Colonic mucosa (tissue), 4 donors: Measurements from ENCODE around the gene POLR1B. TPM values are rescaled to one million over a fixed set of nuclear protein-coding genes. Genes with fewer than 3 reads are reported as not detected.
A peak's percentile ranks its signal among the peaks of the same experiment; 100 is the strongest.
"Not testable (repeated sequence)": the region's sequence is repeated elsewhere in the genome, so short reads cannot be mapped to it uniquely, and the experiment has no call there.

Experiments used
- DNase-seq: peaks from one replicate; pipeline ENCODE4 v3.0.0-alpha.2; 2020
- H3K27ac ChIP-seq: fragments of 200-600 bp; one replicate; pipeline ENCODE4 v1.8.0; 2021
- H3K27me3 ChIP-seq: fragments of 200-600 bp; one replicate; pipeline ENCODE4 v1.8.0; 2021
- H3K36me3 ChIP-seq: fragments of 200-600 bp; one replicate; pipeline ENCODE4 v1.8.0; 2021
- H3K4me1 ChIP-seq: fragments of 200-600 bp; one replicate; pipeline ENCODE4 v1.8.0; 2021; ENCODE audit warnings: mild to moderate bottlenecking
- H3K4me3 ChIP-seq: fragments of 200-600 bp; one replicate; pipeline ENCODE4 v1.8.0; 2021
- H3K9ac ChIP-seq, 2 donors: one replicate each; pipeline ENCODE4 v1.7.0; 2013; ENCODE audit warnings: control low read depth in 2 of 2, low read depth in 2 of 2, low read length in 2 of 2
- H3K9me3 ChIP-seq: fragments of 200-600 bp; one replicate; pipeline ENCODE4 v1.8.0; 2021
- intact Hi-C: fragments of 100-400 bp; cut with DNase I; formaldehyde crosslinking; loops from one replicate; pipeline ENCODE4 v1.14.1; 2022
- total RNA-seq, 2 donors: library from RNA; stranded (reverse); fragmentation: NEBNext Ultra II Directional in 1 of 2; extraction: Animal tissue kit (Norgen Biotek cat#: 25700) in 1 of 2; gene quantifications; one replicate each; pipeline ENCODE4 v1.2.1, GENCODE V29; 2021
- TF ChIP-seq, protein P1 (sequence below): fragments of 200-600 bp; IDR thresholded peaks from one replicate; pipeline ENCODE4 v1.8.0; 2022; ENCODE audit warnings: antibody characterized with exemption, mild to moderate bottlenecking
- donor health status: healthy.
- donor health status: DM: no; HTN: no; CAD: no.
- donor health status: DM: no; HTN: no; CAD: no.

POLR1B gene, protein sequence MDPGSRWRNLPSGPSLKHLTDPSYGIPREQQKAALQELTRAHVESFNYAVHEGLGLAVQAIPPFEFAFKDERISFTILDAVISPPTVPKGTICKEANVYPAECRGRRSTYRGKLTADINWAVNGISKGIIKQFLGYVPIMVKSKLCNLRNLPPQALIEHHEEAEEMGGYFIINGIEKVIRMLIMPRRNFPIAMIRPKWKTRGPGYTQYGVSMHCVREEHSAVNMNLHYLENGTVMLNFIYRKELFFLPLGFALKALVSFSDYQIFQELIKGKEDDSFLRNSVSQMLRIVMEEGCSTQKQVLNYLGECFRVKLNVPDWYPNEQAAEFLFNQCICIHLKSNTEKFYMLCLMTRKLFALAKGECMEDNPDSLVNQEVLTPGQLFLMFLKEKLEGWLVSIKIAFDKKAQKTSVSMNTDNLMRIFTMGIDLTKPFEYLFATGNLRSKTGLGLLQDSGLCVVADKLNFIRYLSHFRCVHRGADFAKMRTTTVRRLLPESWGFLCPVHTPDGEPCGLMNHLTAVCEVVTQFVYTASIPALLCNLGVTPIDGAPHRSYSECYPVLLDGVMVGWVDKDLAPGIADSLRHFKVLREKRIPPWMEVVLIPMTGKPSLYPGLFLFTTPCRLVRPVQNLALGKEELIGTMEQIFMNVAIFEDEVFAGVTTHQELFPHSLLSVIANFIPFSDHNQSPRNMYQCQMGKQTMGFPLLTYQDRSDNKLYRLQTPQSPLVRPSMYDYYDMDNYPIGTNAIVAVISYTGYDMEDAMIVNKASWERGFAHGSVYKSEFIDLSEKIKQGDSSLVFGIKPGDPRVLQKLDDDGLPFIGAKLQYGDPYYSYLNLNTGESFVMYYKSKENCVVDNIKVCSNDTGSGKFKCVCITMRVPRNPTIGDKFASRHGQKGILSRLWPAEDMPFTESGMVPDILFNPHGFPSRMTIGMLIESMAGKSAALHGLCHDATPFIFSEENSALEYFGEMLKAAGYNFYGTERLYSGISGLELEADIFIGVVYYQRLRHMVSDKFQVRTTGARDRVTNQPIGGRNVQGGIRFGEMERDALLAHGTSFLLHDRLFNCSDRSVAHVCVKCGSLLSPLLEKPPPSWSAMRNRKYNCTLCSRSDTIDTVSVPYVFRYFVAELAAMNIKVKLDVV
- 10 to 100 TPM; 13.5 to 29.6 TPM for total RNA-seq

DNA sequence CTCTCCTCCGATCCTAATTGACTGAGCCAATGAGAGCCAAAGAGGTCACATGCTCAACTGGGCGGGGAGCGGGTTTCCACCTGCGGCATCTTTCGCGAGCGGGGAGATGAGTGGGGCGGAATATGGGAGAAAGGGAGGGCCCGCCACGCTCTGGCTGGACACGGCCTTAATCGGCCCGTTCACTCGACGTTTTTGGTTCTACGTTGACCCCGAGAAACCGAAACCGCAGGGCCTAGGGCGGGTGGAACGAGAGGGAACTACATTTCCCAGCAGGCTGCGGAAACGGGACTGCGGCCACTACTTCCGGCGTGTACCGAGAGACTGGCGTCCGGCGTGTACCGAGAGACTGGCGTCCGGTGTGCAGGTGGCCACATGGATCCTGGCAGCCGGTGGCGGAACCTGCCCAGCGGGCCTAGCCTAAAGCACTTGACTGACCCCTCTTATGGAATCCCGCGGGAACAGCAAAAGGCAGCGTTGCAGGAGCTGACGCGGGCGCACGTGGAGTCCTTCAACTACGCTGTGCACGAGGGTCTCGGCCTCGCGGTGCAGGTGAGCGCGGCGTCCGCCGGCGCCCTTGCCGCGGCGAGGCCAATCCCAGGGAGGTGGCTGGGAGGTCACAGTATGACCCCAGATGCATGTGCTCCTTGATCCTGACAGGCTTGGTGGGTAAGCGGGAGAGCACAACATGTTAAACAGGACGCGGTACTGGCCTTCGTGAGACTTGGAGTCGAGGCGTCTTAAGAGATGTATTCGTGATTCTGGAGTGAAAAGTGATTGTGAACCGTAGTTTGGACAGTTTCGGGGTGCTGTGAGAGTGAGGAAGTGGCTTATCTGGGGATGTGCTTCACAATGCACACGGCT is at the start of gene POLR1B:
Gene POLR1B (plus strand): TSS at position 343 of the 861 bp plus-strand sequence. CDS start 30 bp downstream, at position 373.
- intact Hi-C loops: no loop called here

DNA sequence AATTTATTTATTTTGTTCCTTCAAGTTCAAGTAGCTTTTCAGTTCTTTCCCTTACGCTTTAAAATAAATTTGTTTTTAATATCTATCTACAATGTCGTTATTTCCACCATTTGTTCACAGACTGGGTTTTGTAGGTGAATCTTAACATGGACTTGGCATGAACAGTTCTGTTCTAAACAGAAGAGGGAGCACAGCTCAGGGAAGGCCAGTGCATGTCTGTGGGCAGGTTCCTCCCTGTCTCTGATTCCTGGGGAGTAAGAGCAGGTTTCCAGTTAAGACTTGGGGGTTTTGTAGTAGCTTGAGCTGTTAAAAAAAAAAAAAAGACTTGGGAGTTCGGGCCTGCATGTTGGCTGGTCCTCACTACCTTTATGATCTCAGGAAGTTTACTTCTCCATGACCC is 49.2 kb upstream of the POLR1B start:
- no peaks in the 10 kb centered on the region for H3K9me3 ChIP-seq
- no peaks in the 10 kb centered on the region for H3K36me3 ChIP-seq
- intact Hi-C loops: no loop called here
- H3K4me1 ChIP-seq: peaks cover 5% of the 10 kb centered on the region
- H3K4me3 ChIP-seq: no peak overlapping the region
- H3K27me3 ChIP-seq: no peaks in the 10 kb centered on the region
- TF ChIP-seq, protein P1, sequence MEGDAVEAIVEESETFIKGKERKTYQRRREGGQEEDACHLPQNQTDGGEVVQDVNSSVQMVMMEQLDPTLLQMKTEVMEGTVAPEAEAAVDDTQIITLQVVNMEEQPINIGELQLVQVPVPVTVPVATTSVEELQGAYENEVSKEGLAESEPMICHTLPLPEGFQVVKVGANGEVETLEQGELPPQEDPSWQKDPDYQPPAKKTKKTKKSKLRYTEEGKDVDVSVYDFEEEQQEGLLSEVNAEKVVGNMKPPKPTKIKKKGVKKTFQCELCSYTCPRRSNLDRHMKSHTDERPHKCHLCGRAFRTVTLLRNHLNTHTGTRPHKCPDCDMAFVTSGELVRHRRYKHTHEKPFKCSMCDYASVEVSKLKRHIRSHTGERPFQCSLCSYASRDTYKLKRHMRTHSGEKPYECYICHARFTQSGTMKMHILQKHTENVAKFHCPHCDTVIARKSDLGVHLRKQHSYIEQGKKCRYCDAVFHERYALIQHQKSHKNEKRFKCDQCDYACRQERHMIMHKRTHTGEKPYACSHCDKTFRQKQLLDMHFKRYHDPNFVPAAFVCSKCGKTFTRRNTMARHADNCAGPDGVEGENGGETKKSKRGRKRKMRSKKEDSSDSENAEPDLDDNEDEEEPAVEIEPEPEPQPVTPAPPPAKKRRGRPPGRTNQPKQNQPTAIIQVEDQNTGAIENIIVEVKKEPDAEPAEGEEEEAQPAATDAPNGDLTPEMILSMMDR: no peak
- H3K9ac ChIP-seq: no peak overlapping the region
- no peak for DNase-seq
- H3K27ac ChIP-seq: no peak overlapping the region

More for the DNA sequence above, at the start of gene POLR1B:
- no peaks in the 10 kb centered on the region for H3K36me3 ChIP-seq
- H3K4me3 ChIP-seq: peak within 1 kb of the TSS; percentile 92
- peak; percentile 90 for DNase-seq
- H3K27me3 ChIP-seq: no peaks in the 10 kb centered on the region
- TF ChIP-seq, protein P1: no peak
- peak within 1 kb of the TSS; percentile 61 to 94 for H3K9ac ChIP-seq
- peaks cover 3% of the 10 kb centered on the region for H3K4me1 ChIP-seq
- peak within 1 kb of the TSS; percentile 82 for H3K27ac ChIP-seq
- H3K9me3 ChIP-seq: no peaks in the 10 kb centered on the region

DNA sequence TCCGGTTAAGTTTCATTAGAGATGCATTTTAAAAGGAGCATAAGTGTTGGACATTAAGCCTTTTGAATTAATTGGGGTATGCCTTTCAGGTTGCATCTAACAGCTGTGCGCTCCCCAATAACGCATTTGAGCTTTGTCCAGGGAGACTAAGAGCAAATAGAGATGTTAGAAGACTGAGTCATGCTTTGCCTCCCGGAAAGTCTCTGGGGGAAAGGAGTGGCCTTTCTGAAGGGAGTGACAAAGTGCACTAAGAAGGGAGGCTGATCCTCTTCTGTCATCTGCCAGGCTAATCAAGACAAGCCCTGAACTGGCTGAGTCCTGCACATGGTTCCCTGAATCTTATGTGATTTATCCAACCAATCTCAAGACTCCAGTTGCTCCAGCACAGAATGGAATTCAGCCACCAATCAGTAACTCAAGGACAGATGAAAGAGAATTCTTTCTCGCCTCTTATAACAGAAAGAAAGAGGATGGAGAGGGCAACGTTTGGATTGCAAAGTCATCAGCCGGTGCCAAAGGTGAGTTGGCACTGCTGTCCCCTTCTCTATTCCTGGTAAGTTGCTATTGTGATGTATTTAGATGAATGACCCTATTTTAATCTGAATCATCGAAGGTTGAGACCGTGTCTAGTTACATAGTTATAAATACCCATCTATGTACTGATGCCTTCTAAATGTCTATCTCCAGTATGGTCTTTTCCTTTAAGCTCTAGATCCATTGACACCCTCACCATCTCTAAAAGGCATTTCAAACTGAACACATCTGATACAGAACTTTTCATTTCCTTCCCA is 48.2 kb upstream of the POLR1B start:
- DNase-seq: peak; percentile 35
- H3K27me3 ChIP-seq: no peaks in the 10 kb centered on the region
- TF ChIP-seq, protein P1: no peak
- H3K36me3 ChIP-seq: no peaks in the 10 kb centered on the region
- no peaks in the 10 kb centered on the region for H3K9me3 ChIP-seq
- intact Hi-C loops: no loop called here
- H3K27ac ChIP-seq: no peak overlapping the region
- peaks cover 5% of the 10 kb centered on the region for H3K4me1 ChIP-seq
- no peak overlapping the region for H3K4me3 ChIP-seq
- no peak overlapping the region for H3K9ac ChIP-seq

DNA sequence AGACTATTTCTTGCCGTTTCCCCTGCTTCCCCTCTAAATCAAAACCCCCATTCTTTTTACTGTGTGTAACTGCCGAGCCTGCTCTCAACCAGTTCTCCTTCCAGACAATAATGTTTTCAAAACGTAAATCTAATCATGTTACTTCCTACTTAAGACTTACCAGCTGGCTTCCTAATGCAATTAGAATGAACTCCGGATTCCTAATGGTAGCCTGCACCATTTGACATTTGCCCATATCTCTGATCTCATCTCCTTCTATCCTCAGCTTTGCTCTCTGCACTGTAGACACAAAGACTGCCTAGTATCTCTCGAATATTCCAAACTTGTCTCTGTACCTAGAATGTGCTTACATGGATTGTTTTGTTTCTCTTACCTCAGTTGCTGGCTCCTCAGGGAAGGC is 47.4 kb upstream of the POLR1B start:
- Histone ChIP-seq H3K27ac (no peak overlapping the region), H3K4me3 (no peak overlapping the region), H3K9ac (no peak overlapping the region), H3K36me3 (no peaks in the 10 kb centered on the region), H3K27me3 (no peaks in the 10 kb centered on the region), H3K9me3 (no peaks in the 10 kb centered on the region), H3K4me1 (peaks cover 5% of the 10 kb centered on the region)
- TF ChIP-seq, protein P1: no peak
- no peak for DNase-seq
- intact Hi-C loops: no loop called here

DNA sequence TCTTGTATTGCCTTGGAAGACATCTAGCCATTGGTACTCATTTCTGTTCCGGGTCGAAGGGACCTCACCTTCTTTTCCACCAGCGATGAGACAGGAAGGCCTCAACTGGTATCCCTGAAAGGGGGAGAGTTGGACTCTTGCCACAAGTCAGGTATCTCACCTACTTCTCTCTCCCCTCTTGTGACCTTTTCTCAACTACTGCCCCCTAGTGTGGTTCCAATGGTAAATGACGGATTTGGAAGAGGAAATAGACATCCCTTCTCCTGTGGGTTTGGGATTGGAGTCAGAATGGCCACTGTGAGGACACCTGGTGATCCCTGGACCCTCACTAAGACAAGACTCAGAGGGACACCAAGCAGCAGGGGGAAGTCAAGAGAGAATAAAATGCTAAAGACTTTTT is 46.4 kb upstream of the POLR1B start:
- H3K36me3 ChIP-seq, H3K27ac ChIP-seq, intact Hi-C loops, H3K9me3 ChIP-seq, H3K4me1 ChIP-seq, DNase-seq, H3K4me3 ChIP-seq, H3K27me3 ChIP-seq, H3K9ac ChIP-seq: not testable (repeated sequence)
